SK-N-SH treated with all-trans-retinoic acid at 6 μM for 48 hours (cell line): Measurements from ENCODE around the gene PFAS.

Experiments used
- ARNTL ChIP-seq: fragments of 450-650 bp; formaldehyde crosslinking; IDR thresholded peaks from 2 replicates; pipeline ENCODE4 v1.5.0; 2020; ENCODE audit warnings: low read depth, mild to moderate bottlenecking, moderate library complexity, borderline replicate concordance
- CSDC2 ChIP-seq: fragments of 250-450 bp; sonication (Bioruptor Pico); IDR thresholded peaks from 2 replicates; pipeline ENCODE4 v1.5.0; 2020; ENCODE audit warnings: mild to moderate bottlenecking, moderate library complexity
- ISL1 ChIP-seq: fragments of 250-450 bp; sonication (Bioruptor Pico); IDR thresholded peaks from 2 replicates; pipeline ENCODE4 v2.1.2; 2022; ENCODE audit warnings: mild to moderate bottlenecking, moderate library complexity
- PPARA ChIP-seq: fragments of 250-450 bp; sonication (Bioruptor Pico); IDR thresholded peaks from 2 replicates; pipeline ENCODE4 v1.5.0; 2020; ENCODE audit warnings: mild to moderate bottlenecking, borderline replicate concordance
- TF ChIP-seq, protein P1 (sequence below): fragments of 250-450 bp; sonication (Bioruptor Pico); IDR thresholded peaks from 2 replicates; pipeline ENCODE4 v1.8.0; 2020; ENCODE audit warnings: mild to moderate bottlenecking, moderate library complexity, borderline replicate concordance
- TF ChIP-seq, protein P2 (sequence below): fragments of 250-450 bp; sonication (Bioruptor Pico); IDR thresholded peaks from 2 replicates; pipeline ENCODE4 v1.5.1; 2020; ENCODE audit warnings: low read depth, mild to moderate bottlenecking, moderate library complexity
- TF ChIP-seq, protein P3 (sequence below): fragments of 250-450 bp; sonication (Bioruptor Pico); IDR thresholded peaks from 2 replicates; pipeline ENCODE4 v1.5.0; 2020; ENCODE audit warnings: mild to moderate bottlenecking, moderate library complexity

DNA sequence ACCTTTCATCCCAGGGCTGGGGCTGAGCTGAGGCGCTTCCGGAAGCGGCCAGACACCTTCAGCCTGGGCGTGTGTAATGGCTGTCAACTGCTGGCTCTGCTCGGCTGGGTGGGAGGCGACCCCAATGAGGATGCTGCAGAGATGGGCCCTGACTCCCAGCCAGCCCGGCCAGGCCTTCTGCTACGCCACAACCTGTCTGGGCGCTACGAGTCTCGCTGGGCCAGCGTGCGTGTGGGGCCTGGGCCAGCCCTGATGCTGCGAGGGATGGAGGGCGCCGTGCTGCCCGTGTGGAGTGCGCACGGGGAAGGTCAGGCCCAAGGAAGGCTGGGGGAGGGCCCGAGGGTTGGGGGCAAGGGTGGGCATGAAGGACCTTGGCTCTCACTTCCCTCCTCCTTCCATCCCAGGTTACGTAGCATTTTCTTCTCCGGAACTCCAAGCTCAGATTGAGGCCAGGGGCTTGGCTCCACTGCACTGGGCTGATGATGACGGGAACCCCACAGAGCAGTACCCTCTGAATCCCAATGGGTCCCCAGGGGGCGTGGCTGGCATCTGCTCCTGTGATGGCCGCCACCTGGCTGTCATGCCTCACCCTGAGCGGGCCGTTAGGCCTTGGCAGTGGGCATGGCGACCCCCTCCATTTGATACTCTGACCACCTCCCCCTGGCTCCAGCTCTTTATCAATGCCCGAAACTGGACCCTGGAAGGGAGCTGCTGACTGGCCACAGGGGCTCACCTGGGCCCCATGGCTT lies 19.6 kb downstream of the PFAS start:
- TF ChIP-seq, protein P1, sequence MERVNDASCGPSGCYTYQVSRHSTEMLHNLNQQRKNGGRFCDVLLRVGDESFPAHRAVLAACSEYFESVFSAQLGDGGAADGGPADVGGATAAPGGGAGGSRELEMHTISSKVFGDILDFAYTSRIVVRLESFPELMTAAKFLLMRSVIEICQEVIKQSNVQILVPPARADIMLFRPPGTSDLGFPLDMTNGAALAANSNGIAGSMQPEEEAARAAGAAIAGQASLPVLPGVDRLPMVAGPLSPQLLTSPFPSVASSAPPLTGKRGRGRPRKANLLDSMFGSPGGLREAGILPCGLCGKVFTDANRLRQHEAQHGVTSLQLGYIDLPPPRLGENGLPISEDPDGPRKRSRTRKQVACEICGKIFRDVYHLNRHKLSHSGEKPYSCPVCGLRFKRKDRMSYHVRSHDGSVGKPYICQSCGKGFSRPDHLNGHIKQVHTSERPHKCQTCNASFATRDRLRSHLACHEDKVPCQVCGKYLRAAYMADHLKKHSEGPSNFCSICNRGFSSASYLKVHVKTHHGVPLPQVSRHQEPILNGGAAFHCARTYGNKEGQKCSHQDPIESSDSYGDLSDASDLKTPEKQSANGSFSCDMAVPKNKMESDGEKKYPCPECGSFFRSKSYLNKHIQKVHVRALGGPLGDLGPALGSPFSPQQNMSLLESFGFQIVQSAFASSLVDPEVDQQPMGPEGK (CRISPR knock-in tag): no peak
- TF ChIP-seq CSDC2 (CRISPR knock-in tag) (no peak), PPARA (CRISPR knock-in tag) (no peak), ISL1 (no peak), ARNTL (CRISPR knock-in tag) (no peak)
- TF ChIP-seq, protein P2, sequence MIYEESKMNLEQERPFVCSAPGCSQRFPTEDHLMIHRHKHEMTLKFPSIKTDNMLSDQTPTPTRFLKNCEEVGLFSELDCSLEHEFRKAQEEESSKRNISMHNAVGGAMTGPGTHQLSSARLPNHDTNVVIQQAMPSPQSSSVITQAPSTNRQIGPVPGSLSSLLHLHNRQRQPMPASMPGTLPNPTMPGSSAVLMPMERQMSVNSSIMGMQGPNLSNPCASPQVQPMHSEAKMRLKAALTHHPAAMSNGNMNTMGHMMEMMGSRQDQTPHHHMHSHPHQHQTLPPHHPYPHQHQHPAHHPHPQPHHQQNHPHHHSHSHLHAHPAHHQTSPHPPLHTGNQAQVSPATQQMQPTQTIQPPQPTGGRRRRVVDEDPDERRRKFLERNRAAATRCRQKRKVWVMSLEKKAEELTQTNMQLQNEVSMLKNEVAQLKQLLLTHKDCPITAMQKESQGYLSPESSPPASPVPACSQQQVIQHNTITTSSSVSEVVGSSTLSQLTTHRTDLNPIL (CRISPR knock-in tag): no peak
- TF ChIP-seq, protein P3, sequence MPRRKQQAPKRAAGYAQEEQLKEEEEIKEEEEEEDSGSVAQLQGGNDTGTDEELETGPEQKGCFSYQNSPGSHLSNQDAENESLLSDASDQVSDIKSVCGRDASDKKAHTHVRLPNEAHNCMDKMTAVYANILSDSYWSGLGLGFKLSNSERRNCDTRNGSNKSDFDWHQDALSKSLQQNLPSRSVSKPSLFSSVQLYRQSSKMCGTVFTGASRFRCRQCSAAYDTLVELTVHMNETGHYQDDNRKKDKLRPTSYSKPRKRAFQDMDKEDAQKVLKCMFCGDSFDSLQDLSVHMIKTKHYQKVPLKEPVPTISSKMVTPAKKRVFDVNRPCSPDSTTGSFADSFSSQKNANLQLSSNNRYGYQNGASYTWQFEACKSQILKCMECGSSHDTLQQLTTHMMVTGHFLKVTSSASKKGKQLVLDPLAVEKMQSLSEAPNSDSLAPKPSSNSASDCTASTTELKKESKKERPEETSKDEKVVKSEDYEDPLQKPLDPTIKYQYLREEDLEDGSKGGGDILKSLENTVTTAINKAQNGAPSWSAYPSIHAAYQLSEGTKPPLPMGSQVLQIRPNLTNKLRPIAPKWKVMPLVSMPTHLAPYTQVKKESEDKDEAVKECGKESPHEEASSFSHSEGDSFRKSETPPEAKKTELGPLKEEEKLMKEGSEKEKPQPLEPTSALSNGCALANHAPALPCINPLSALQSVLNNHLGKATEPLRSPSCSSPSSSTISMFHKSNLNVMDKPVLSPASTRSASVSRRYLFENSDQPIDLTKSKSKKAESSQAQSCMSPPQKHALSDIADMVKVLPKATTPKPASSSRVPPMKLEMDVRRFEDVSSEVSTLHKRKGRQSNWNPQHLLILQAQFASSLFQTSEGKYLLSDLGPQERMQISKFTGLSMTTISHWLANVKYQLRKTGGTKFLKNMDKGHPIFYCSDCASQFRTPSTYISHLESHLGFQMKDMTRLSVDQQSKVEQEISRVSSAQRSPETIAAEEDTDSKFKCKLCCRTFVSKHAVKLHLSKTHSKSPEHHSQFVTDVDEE (CRISPR knock-in tag): no peak
